ENCODE data around the gene SLC39A7. TPM values are rescaled to one million over a fixed set of nuclear protein-coding genes. Genes with fewer than 3 reads are reported as not detected.

The SLC39A7 gene
- total RNA-seq, 2 donors from 2014 or later = 56.1 to 58.3 TPM

DNA sequence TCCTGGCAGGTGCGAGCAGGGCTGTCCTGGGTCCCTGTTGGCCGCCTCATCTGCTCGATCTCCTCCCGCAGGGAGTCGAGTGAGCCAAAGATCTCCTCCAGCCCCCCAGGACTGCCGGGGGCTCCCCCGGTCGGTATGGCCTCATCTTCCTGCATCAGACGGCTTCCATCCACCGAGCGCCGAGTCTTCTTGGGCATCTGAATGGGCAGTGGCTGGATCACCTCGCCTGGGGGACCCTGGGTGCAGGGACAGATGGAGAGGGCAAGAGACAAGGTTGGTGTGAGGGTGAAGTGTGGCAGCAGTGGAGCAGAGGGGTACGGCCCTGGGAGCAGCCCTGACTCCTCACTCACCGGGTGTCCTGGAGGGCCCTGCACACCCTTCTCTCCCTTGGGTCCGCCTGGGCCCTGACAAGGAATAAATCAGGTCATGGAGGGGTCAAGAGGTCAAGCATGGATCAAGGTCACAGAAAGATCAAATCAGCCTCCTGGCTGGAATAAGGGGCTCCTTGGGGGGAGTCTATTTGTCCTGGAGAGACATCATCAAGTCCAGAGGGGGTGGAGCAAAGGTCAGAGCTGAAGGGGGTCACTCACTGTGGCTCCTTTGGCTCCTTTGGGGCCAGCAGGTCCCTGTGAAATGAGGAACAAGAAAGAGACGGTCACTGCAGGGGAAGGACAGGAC lies 34.9 kb upstream of the SLC39A7 start:
- DNase-seq (no peak), ATAC-seq (replicated peaks in 1 of 2) (no peak)
- Mint-ChIP-seq H3K27ac (no peak overlapping the region), H3K9me3 (no peaks in the 10 kb centered on the region), H3K36me3 (ENCODE audit: insufficient read depth in 2 of 2) (no peaks in the 10 kb centered on the region), H3K27me3 (ENCODE audit: low read depth) (no peaks in the 10 kb centered on the region), H3K4me1 (ENCODE audit: low read depth) (peaks cover 14% of the 10 kb centered on the region), H3K4me3 (no peak overlapping the region)

- DNase-seq (no peak), ATAC-seq (replicated peaks in 1 of 2) (no peak)
- Mint-ChIP-seq H3K4me3 (no peak overlapping the region), H3K36me3 (ENCODE audit: insufficient read depth in 2 of 2) (no peaks in the 10 kb centered on the region), H3K27ac (no peak overlapping the region), H3K4me1 (ENCODE audit: low read depth) (peaks cover 9% of the 10 kb centered on the region), H3K27me3 (ENCODE audit: low read depth) (no peaks in the 10 kb centered on the region), H3K9me3 (no peaks in the 10 kb centered on the region)
These were observed 34.3 kb upstream of the SLC39A7 start for GRCh38 chr6:33166363-33166762.

- no peak for DNase-seq
- H3K9me3 Mint-ChIP-seq = no peaks in the 10 kb centered on the region
- no peaks in the 10 kb centered on the region for H3K36me3 Mint-ChIP-seq (ENCODE audit: insufficient read depth in 2 of 2)
- no peaks in the 10 kb centered on the region for H3K27me3 Mint-ChIP-seq (ENCODE audit: low read depth)
- no peak overlapping the region for H3K27ac Mint-ChIP-seq
- H3K4me1 Mint-ChIP-seq (ENCODE audit: low read depth) = peaks cover 4% of the 10 kb centered on the region
- H3K4me3 Mint-ChIP-seq = no peak overlapping the region
- ATAC-seq (replicated peaks in 1 of 2) = no peak
These were observed 33.9 kb upstream of the SLC39A7 start for GRCh38 chr6:33166811-33167210.

DNA sequence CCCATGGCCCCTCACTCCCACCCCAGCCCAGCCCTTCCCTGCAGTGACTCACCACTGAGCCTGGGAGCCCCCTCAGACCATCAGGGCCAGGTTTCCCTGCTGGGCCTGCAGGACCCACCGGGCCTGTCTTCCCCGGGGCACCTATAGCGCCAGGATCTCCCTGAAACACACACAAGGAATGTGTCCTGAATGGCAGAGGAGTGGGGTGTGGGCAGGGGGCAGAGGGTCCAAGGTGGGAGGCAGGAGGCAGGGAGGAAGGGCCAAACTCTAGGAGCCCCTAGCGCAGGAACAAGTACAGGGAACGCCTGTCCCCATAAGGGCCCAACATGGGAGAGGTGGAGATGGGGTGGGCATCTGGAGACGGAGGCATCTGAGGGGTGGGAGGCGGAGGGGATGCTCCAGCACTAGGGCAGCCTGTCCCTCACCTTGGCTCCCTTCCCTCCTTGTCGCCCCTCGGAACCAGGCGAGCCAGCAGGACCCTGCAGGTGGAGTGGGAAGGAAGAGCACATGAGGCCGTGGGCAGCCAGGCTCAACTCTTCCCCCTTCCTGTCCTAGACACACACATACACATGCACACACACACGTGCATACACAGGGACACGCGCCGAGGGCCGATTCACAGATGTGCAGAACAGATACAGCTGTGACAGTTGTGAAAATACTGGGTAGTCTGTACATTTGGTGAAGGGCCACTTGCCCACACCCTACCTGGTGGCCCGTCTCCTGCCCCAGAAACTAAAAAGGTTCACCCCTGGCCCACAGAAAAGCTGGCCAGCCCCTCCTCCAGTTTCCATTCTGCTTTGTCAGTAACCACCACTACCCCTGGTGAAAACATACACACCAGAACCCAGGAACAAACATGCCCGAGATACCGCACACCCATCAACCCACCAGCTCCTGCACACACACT lies 33.0 kb upstream of the SLC39A7 start:
- no peaks in the 10 kb centered on the region for H3K4me1 Mint-ChIP-seq (ENCODE audit: low read depth)
- no peaks in the 10 kb centered on the region for H3K36me3 Mint-ChIP-seq (ENCODE audit: insufficient read depth in 2 of 2)
- H3K27ac Mint-ChIP-seq = no peak overlapping the region
- no peaks in the 10 kb centered on the region for H3K9me3 Mint-ChIP-seq
- ATAC-seq (replicated peaks in 1 of 2) (no peak), DNase-seq (no peak)
- no peak overlapping the region for H3K4me3 Mint-ChIP-seq
- H3K27me3 Mint-ChIP-seq (ENCODE audit: low read depth) = no peaks in the 10 kb centered on the region

- ATAC-seq (replicated peaks in 1 of 2) (no peak), DNase-seq (no peak)
- Mint-ChIP-seq H3K4me1 (ENCODE audit: low read depth) (no peaks in the 10 kb centered on the region), H3K36me3 (ENCODE audit: insufficient read depth in 2 of 2) (no peaks in the 10 kb centered on the region), H3K27me3 (ENCODE audit: low read depth) (no peaks in the 10 kb centered on the region), H3K4me3 (no peak overlapping the region), H3K27ac (no peak overlapping the region), H3K9me3 (no peaks in the 10 kb centered on the region)
These were observed 32.4 kb upstream of the SLC39A7 start for GRCh38 chr6:33168284-33168601.

DNA sequence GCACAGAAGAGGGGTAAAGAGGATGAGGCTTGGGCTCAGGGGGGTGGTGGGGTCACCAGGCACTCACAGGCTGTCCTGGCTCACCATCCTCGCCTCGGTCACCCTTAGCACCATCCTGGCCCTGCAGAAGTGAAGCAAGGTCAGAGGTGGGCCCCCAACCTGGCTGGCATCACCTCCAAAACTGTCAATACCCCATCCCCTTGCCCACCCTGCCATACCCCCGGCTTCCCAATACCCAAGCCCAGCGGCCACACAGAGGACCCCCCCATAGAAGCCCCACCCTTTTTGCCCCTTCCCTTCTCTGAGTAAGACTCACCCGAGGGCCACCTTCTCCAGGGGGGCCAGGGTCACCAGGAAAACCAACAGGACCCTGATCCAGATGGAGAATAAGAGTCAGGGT lies 32.0 kb upstream of the SLC39A7 start:
- no peak for ATAC-seq (replicated peaks in 1 of 2)
- Mint-ChIP-seq H3K36me3 (ENCODE audit: insufficient read depth in 2 of 2) (no peaks in the 10 kb centered on the region), H3K4me1 (ENCODE audit: low read depth) (no peaks in the 10 kb centered on the region), H3K4me3 (no peak overlapping the region), H3K9me3 (no peaks in the 10 kb centered on the region), H3K27ac (no peak overlapping the region), H3K27me3 (ENCODE audit: low read depth) (no peaks in the 10 kb centered on the region)
- DNase-seq = no peak

DNA sequence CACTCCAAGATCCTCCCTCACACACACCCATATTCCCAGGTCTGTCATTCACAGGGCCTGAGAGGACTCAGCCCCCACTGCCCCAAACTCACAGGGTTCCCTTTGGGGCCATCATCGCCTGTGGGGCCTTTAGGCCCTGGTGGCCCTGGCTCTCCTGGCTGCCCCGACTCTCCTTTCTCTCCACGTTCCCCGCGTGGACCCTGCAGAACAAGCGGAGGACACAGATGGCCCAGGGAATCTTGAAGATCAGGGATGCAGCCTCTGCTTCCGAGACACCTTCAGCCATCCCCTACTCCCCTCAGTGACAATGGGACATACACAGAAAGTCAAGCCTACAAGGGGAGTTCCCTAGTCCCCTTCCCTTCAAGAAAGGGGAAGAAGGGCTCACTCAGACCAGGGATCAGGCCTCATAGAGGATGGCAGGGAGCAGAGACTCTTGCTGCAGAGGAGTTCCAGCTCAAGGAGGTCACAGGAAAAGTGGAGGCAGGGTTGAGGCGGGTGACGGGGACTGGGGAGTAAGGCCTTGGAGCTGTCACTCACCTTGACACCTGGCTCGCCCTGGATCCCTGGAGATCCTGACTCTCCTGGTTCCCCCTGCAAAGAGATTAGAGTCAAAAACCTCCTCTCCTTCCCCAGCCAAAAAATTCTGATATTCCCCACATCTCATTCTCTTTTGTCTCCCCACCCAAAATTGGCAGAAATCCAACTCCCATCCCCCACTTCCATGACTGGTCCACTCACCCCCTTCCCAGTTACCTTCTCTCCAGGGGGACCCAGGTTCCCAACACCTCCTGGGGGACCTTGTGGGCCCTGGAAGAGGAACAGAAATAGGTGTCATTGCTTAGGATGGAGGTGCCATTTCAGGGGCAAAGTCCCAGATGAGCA lies 31.1 kb upstream of the SLC39A7 start:
- H3K27me3 Mint-ChIP-seq (ENCODE audit: low read depth) = no peaks in the 10 kb centered on the region
- ATAC-seq (replicated peaks in 1 of 2) (no peak), DNase-seq (no peak)
- H3K36me3 Mint-ChIP-seq (ENCODE audit: insufficient read depth in 2 of 2) = no peaks in the 10 kb centered on the region
- no peak overlapping the region for H3K27ac Mint-ChIP-seq
- no peaks in the 10 kb centered on the region for H3K4me1 Mint-ChIP-seq (ENCODE audit: low read depth)
- H3K4me3 Mint-ChIP-seq = no peak overlapping the region
- no peaks in the 10 kb centered on the region for H3K9me3 Mint-ChIP-seq

DNA sequence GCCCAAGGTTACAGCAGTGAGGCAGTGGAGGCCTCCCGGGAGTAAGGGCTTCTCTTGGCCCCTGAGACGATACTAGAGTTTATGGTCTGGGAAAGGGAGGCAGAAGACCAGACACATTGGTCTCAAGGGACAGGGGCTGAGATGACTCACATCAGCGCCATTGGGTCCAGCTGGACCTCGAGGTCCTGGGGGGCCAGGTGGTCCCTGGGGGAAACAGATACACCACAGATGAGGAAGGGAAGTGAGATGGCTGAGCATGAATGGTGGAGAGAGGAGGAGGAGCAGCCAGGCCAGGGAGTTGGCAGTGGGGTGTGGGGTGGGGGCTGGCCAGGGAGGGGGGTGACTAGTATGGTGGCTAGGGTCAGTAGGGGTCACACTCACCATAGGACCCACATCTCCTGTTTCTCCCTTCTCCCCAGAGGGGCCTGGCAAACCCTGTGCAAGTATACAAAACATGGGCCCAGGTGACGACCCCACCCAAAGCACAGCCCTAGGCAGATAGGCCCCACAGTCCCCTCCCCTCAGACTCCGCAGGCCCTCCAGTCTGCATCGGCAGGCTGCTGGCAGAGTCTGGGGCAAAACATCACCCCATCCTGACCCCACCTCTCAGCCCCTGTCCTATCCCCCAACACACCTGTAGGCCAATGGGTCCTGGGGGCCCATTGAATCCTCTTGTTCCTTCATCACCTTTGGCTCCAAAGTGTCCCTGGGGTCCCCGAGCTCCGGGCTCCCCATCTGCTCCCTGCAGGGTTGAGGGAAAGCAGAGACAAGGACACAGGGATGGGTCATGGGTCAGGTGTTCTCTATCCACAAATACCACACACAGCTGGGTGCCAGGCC lies 30.3 kb upstream of the SLC39A7 start:
- no peak overlapping the region for H3K27ac Mint-ChIP-seq
- no peaks in the 10 kb centered on the region for H3K36me3 Mint-ChIP-seq (ENCODE audit: insufficient read depth in 2 of 2)
- no peak for DNase-seq
- no peak for ATAC-seq (replicated peaks in 1 of 2)
- no peak overlapping the region for H3K4me3 Mint-ChIP-seq
- no peaks in the 10 kb centered on the region for H3K9me3 Mint-ChIP-seq
- H3K4me1 Mint-ChIP-seq (ENCODE audit: low read depth) = no peaks in the 10 kb centered on the region
- H3K27me3 Mint-ChIP-seq (ENCODE audit: low read depth) = no peaks in the 10 kb centered on the region

DNA sequence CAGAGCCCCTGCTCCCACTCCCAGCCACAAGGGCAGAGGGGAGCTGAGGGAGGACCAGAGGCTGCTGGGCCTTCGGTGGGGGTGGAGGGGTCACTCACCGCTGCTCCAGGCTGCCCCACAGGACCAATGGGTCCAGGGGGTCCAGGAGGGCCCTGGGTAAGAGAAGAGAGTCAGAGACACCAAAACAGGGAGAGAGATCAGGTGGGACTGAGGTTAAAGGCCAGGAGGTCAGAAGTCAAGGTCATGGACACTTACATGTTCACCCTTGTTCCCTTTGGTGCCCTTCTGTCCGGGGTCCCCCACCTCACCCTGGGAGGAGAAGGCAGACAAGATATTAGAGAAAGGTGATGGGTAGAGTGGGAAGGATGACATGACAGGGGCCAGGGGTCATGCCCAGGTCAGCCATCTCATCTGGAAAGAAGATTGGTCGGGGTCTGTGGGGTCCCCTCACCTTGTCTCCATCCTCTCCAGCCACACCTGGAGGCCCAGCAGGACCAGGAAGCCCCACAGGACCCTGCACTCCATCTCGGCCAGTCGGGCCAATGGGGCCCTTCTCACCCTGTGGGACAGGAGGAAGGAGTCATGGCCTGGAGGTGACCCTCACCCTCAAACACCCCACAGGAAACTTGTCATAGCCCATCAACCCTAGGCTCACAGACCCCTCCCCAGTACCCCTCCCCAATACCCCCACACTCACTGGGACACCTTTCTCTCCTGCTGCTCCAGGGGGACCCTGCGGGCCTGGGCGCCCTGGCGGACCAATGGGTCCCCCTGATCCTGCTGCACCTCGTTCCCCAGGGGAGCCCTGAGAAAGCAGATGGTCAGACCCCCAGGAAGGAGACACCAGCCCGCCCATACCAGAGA lies 29.4 kb upstream of the SLC39A7 start:
- Mint-ChIP-seq H3K27me3 (ENCODE audit: low read depth) (no peaks in the 10 kb centered on the region), H3K27ac (no peak overlapping the region), H3K4me1 (ENCODE audit: low read depth) (no peaks in the 10 kb centered on the region), H3K36me3 (ENCODE audit: insufficient read depth in 2 of 2) (no peaks in the 10 kb centered on the region), H3K4me3 (no peak overlapping the region), H3K9me3 (no peaks in the 10 kb centered on the region)
- no peak for DNase-seq
- ATAC-seq (replicated peaks in 1 of 2) = no peak

DNA sequence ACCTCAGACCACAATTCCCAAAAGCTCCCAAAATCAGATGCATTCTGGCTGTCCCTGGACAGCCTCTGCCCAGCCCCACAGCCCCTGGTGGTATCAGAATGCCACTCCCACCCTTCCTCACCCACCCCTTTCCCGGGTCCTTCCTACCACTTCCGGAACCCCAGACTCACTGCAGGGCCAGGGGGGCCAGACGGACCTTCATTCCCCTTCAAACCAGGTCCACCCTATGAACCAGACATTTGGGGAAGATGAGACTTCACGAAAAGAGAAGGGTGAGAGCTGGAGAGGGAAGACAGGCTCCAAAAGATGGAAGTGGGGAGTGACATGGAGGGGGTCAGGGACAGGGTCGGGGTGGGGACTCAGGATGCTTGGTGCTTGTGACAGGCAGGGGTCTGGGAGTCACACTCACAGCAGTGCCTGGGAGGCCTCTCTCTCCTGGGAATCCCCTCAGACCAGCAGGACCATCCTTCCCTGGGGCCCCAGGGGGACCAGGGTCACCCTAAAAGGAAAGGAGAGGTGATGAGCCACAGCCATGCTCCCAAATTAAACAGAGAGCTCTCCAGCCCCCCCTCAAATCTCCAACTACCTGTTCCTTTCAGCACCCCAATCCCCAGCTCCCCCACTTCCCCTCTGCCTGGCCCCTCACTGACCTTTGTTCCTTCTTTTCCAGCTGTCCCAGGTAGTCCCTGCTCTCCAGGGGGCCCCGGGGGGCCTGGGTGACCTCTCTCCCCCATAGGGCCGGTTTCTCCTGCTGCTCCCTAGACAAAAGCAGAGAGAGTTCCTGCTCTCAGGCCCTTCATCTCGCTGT lies 28.6 kb upstream of the SLC39A7 start:
- Mint-ChIP-seq H3K27ac (no peak overlapping the region), H3K4me3 (no peak overlapping the region), H3K27me3 (ENCODE audit: low read depth) (no peaks in the 10 kb centered on the region), H3K4me1 (ENCODE audit: low read depth) (no peaks in the 10 kb centered on the region), H3K36me3 (ENCODE audit: insufficient read depth in 2 of 2) (no peaks in the 10 kb centered on the region), H3K9me3 (no peaks in the 10 kb centered on the region)
- ATAC-seq (replicated peaks in 1 of 2) = no peak
- no peak for DNase-seq

DNA sequence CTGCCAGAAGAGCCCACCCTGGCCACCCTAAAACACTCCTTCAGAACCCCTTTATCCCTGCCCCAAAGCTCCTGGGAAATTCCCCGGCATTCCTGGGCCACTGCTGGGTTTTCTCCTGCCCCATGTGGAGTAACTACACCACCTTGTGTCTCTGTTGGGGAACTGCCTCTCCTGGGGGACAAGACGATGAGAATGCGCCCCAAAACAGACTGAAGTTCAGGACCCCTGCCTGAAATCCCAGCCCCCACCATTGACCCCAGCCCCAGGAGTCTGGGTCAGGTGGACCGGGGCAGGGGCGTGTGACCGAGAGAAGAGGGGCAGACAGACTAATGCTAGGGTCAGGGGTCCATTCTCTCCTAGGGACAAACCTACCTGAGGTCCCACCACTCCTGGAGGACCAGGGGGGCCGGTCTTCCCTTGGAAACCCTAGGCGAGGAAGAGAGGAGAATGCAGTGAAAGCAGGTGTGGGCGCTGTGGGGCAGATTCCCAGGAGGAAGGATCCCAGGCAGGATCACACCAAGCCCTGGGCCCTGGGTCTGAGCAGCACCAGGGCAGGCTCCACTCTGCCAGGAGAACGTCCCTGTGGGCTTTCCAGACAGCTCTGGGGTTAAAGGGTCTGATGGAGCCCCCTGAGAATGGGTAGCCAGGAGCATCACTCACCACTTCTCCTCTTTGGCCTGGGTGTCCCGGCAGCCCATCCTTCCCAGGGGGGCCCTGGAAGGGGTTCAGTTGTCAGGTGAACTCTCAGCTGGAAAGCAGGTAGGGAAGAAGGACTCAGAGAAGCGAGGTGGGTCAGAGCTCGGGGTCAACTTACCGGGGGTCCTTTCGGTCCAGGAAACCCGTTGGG lies 27.8 kb upstream of the SLC39A7 start:
- H3K27ac Mint-ChIP-seq = no peak overlapping the region
- no peak for DNase-seq

More for the DNA sequence above, 27.8 kb upstream of the SLC39A7 start:
- no peaks in the 10 kb centered on the region for H3K36me3 Mint-ChIP-seq (ENCODE audit: insufficient read depth in 2 of 2)
- H3K9me3 Mint-ChIP-seq = no peaks in the 10 kb centered on the region
- H3K4me1 Mint-ChIP-seq (ENCODE audit: low read depth) = no peaks in the 10 kb centered on the region
- no peak overlapping the region for H3K4me3 Mint-ChIP-seq
- H3K27me3 Mint-ChIP-seq (ENCODE audit: low read depth) = no peaks in the 10 kb centered on the region
- no peak for ATAC-seq (replicated peaks in 1 of 2)
